Testis (tissue), 3 donors: Measurements from ENCODE around the gene DHX35. TPM values are rescaled to one million over a fixed set of nuclear protein-coding genes. Genes with fewer than 3 reads are reported as not detected.

Experiments used
- DNase-seq: peaks from one replicate; pipeline ENCODE4 v3.0.0-alpha.2; 2019
- H3K27ac ChIP-seq, 2 donors: fragments of 200-600 bp; sonication (generic); one replicate each; pipeline ENCODE4 v1.5.1; 2019
- H3K27me3 ChIP-seq: fragments of 200-600 bp; sonication (generic); one replicate; pipeline ENCODE4 v1.5.1; 2019
- H3K36me3 ChIP-seq: fragments of 200-600 bp; sonication (generic); one replicate; pipeline ENCODE4 v1.5.1; 2017; ENCODE audit warnings: low read depth; ENCODE audit errors: missing control alignments
- H3K4me1 ChIP-seq: fragments of 200-600 bp; sonication (generic); one replicate; pipeline ENCODE4 v1.5.1; 2019
- H3K4me3 ChIP-seq, 2 donors: fragments of 200-600 bp; sonication (generic); one replicate each; pipeline ENCODE4 v1.5.1; 2017 to 2019
- H3K9me3 ChIP-seq: fragments of 200-600 bp; sonication (generic); one replicate; pipeline ENCODE4 v1.5.1; 2017
- CTCF ChIP-seq, 3 experiments: fragments of 450-650 bp in 2 of 3; fragments of 200-600 bp in 1 of 3; sonication (generic) in 1 of 3; IDR thresholded peaks; one replicate each; pipeline ENCODE4 v1.5.1; 2016 to 2019; ENCODE audit warnings: antibody characterized with exemption in 3 of 3, mild to moderate bottlenecking in 2 of 3, moderate library complexity in 1 of 3
- POLR2A ChIP-seq: fragments of 450-650 bp; IDR thresholded peaks from one replicate; pipeline ENCODE4 v1.6.1; 2017; ENCODE audit warnings: antibody characterized with exemption, mild to moderate bottlenecking, moderate library complexity
- WGBS, 2 donors: methylation state at CpG; one replicate each; pipeline ENCODE4 v1.1.5; 2018; 5-methylcytosine and 5-hydroxymethylcytosine counted together
- intact Hi-C: fragments of 100-400 bp; cut with DNase I; formaldehyde crosslinking; loops from one replicate; pipeline ENCODE4 v1.15.1; 2023; ENCODE audit warnings: low total_unique reads
- polyA plus RNA-seq: library from polyadenylated mRNA; stranded (reverse); fragments of 350-450 nt; fragmentation: Illumina TruSeq; extraction: RNeasy Lipid Tissue Mini Kit (QIAGEN cat#74804); gene quantifications from one replicate; pipeline ENCODE4 v1.2.3, GENCODE V29; 2014; ENCODE audit warnings: low read depth, low replicate concordance; ENCODE audit not compliant: insufficient read depth
- total RNA-seq, 2 donors: library from RNA; depleted of rRNA; stranded (reverse); fragments of >200 nt; gene quantifications; one replicate each; pipeline ENCODE4 v1.2.3, GENCODE V29; 2016

The DHX35 gene
- total and polyA plus RNA-seq, 3 donors from 2014 or later, result 15.8 to 31.2 (median 26.0) TPM

GRCh38 chr20:39019027-39019426, 56.9 kb downstream of the DHX35 start:
- Histone ChIP-seq H3K36me3 (no peaks in the 10 kb centered on the region), H3K4me3 (no peak overlapping the region), H3K27ac (no peak overlapping the region), H3K9me3 (no peaks in the 10 kb centered on the region), H3K4me1 (no peaks in the 10 kb centered on the region), H3K27me3 (no peaks in the 10 kb centered on the region)
- intact Hi-C loops, result no loop called here
- no peak for TF ChIP-seq POLR2A
- no peak for TF ChIP-seq CTCF (IDR thresholded peaks at IDR 0.05)
- 90 to 93% methylated on average over 3 of the region's 3 CpGs for WGBS, 2 donors
- no peak for DNase-seq

GRCh38 chr20:39019805-39020325, 57.7 kb downstream of the DHX35 start:
- intact Hi-C loops, result no loop called here
- TF ChIP-seq POLR2A, result no peak
- no peak for TF ChIP-seq CTCF (IDR thresholded peaks at IDR 0.05)
- no peaks in the 10 kb centered on the region for H3K36me3 ChIP-seq
- DNase-seq, result no peak
- no peaks in the 10 kb centered on the region for H3K4me1 ChIP-seq
- H3K9me3 ChIP-seq, result no peaks in the 10 kb centered on the region
- H3K4me3 ChIP-seq, result no peak overlapping the region
- no peak overlapping the region for H3K27ac ChIP-seq
- no peaks in the 10 kb centered on the region for H3K27me3 ChIP-seq

- 89 to 93% methylated on average over 5 of the region's 5 CpGs for WGBS, 2 donors
These were observed 59.6 kb downstream of the DHX35 start for GRCh38 chr20:39021748-39022147.

GRCh38 chr20:39025883-39026282, 63.7 kb downstream of the DHX35 start:
- Histone ChIP-seq H3K36me3 (no peaks in the 10 kb centered on the region), H3K9me3 (no peaks in the 10 kb centered on the region), H3K27me3 (no peaks in the 10 kb centered on the region), H3K4me1 (peaks cover 7% of the 10 kb centered on the region), H3K27ac (no peak overlapping the region), H3K4me3 (no peak overlapping the region)
- intact Hi-C loops, result no loop called here
- 95 to 96% methylated on average over 9 of the region's 9 CpGs for WGBS, 2 donors
- no peak for DNase-seq
- no peak for TF ChIP-seq POLR2A
- no peak for TF ChIP-seq CTCF (IDR thresholded peaks at IDR 0.05)

More at GRCh38 chr20:39021748-39022147, 59.6 kb downstream of the DHX35 start:
- Histone ChIP-seq H3K36me3 (no peaks in the 10 kb centered on the region), H3K4me1 (no peaks in the 10 kb centered on the region), H3K27me3 (no peaks in the 10 kb centered on the region), H3K4me3 (no peak overlapping the region), H3K27ac (no peak overlapping the region), H3K9me3 (no peaks in the 10 kb centered on the region)
- TF ChIP-seq CTCF (IDR thresholded peaks at IDR 0.05), result no peak
- no peak for TF ChIP-seq POLR2A
- intact Hi-C loops, result no loop called here
- no peak for DNase-seq

GRCh38 chr20:39029364-39029763, 67.2 kb downstream of the DHX35 start:
- Histone ChIP-seq H3K4me3 (no peak overlapping the region), H3K4me1 (peaks cover 7% of the 10 kb centered on the region), H3K27ac (no peak overlapping the region), H3K36me3 (no peaks in the 10 kb centered on the region), H3K27me3 (no peaks in the 10 kb centered on the region), H3K9me3 (no peaks in the 10 kb centered on the region)
- TF ChIP-seq POLR2A (no peak), CTCF (IDR thresholded peaks at IDR 0.05) (no peak)
- 63 to 65% methylated on average over 5 of the region's 5 CpGs for WGBS, 2 donors
- intact Hi-C loops, result no loop called here
- no peak for DNase-seq
